GM19397 (cell line): ENCODE measurements around the gene THRB.

Experiments used
- ATAC-seq: cut with Tn5 transposase; IDR thresholded peaks from one replicate; pipeline ENCODE4 v1.9.1; 2021; ENCODE audit warnings: mild to moderate bottlenecking, moderate library complexity; ENCODE audit not compliant: unreplicated experiment

The THRB gene

GRCh38 chr3:24513463-24513862, 18.8 kb upstream of the THRB start:
- ATAC-seq, result no peak

GRCh38 chr3:24512564-24513197, 18.0 kb upstream of the THRB start:
- ATAC-seq, result no peak

GRCh38 chr3:24510030-24510648, 15.5 kb upstream of the THRB start:
- ATAC-seq, result no peak

- no peak for ATAC-seq
These were observed 13.8 kb upstream of the THRB start for GRCh38 chr3:24508423-24508839.

GRCh38 chr3:24507776-24508422, 13.2 kb upstream of the THRB start:
- no peak for ATAC-seq

- no peak for ATAC-seq
These were observed 12.5 kb upstream of the THRB start for GRCh38 chr3:24506966-24507775.

GRCh38 chr3:24505691-24506550, 11.3 kb upstream of the THRB start:
- no peak for ATAC-seq

- no peak for ATAC-seq
These were observed 10.1 kb upstream of the THRB start for GRCh38 chr3:24504772-24505171.

- ATAC-seq, result peak; percentile 72
These were observed 9.0 kb upstream of the THRB start for GRCh38 chr3:24503616-24504113.

- no peak for ATAC-seq
These were observed 8.0 kb upstream of the THRB start for GRCh38 chr3:24502690-24503089.

GRCh38 chr3:24500806-24501205, 6.2 kb upstream of the THRB start:
- ATAC-seq, result no peak

GRCh38 chr3:24499991-24500390, 5.3 kb upstream of the THRB start:
- ATAC-seq, result no peak

- no peak for ATAC-seq
These were observed 4.1 kb upstream of the THRB start for GRCh38 chr3:24498796-24499195.

GRCh38 chr3:24498391-24498790, 3.7 kb upstream of the THRB start:
- no peak for ATAC-seq

GRCh38 chr3:24497942-24498341, 3.3 kb upstream of the THRB start:
- ATAC-seq, result no peak

- no peak for ATAC-seq
These were observed 2.2 kb upstream of the THRB start for GRCh38 chr3:24496529-24497482.

- ATAC-seq, result no peak
These were observed 810 bp upstream of the THRB start for GRCh38 chr3:24495326-24495994.

GRCh38 chr3:24493746-24494617, 668 bp downstream of the THRB start:
- no peak for ATAC-seq
